ENCODE measurements around the gene CAPN10.

DNA sequence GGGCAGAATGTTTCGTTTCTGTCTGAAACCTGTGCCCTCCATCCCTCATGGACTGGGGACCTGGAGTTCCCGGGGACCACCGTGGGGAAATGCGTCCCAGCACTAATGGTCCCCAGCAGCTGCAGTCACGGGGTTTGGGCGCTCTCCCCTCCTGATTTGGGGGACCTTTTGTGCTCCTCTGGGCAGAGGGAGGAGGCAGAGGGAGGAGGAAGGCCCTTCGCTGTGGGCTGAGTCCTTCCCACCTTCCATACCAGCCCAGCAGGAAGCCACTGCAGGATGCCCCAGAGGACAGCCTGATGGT, 41.9 kb downstream of the CAPN10 start:
- TF ChIP-seq GATA2 (IDR thresholded peaks at IDR 0.05; ENCODE audit: low read depth, low read length) (no peak), GATA3 (IDR thresholded peaks at IDR 0.05; ENCODE audit: low read depth, low read length) (no peak)

All from SH-SY5Y (cell line).